Adrenal gland (tissue), 5 donors: ENCODE measurements around the gene C2CD3.

Experiments used
- CTCF ChIP-seq, 6 experiments: fragments of 450-650 bp in 4 of 6; fragments of 200-600 bp in 2 of 6; sonication (generic) in 1 of 6; IDR thresholded peaks; 1 replicate in 5 of 6; 2 replicates in 1 of 6; pipeline versions ENCODE4 v1.5.1 to v1.8.0; 2016 to 2021; ENCODE audit warnings: antibody characterized with exemption in 6 of 6, mild to moderate bottlenecking in 2 of 6, moderate library complexity in 1 of 6
- POLR2A ChIP-seq, 2 donors: fragments of 450-650 bp; IDR thresholded peaks; one replicate each; pipeline ENCODE4 v1.6.1; 2017; ENCODE audit warnings: antibody characterized with exemption in 2 of 2, mild to moderate bottlenecking in 2 of 2, moderate library complexity in 1 of 2
- donor health status: DM: no; HTN: no; CAD: no.

GRCh38 chr11:74050465-74050864 is 120.3 kb downstream of the C2CD3 start:
- TF ChIP-seq POLR2A (IDR thresholded peaks at IDR 0.05) (no peak), CTCF (IDR thresholded peaks at IDR 0.05) (no peak)
